ENCODE results near the gene DTX2. TPM values are rescaled to one million over a fixed set of nuclear protein-coding genes. Genes with fewer than 3 reads are reported as not detected.
"Not testable (repeated sequence)": the region's sequence is repeated elsewhere in the genome, so short reads cannot be mapped to it uniquely, and the experiment has no call there.

Gene DTX2
- total RNA-seq, 4 donors from 2014 or later = 50.4 to 121 (median 74.2) TPM

DNA sequence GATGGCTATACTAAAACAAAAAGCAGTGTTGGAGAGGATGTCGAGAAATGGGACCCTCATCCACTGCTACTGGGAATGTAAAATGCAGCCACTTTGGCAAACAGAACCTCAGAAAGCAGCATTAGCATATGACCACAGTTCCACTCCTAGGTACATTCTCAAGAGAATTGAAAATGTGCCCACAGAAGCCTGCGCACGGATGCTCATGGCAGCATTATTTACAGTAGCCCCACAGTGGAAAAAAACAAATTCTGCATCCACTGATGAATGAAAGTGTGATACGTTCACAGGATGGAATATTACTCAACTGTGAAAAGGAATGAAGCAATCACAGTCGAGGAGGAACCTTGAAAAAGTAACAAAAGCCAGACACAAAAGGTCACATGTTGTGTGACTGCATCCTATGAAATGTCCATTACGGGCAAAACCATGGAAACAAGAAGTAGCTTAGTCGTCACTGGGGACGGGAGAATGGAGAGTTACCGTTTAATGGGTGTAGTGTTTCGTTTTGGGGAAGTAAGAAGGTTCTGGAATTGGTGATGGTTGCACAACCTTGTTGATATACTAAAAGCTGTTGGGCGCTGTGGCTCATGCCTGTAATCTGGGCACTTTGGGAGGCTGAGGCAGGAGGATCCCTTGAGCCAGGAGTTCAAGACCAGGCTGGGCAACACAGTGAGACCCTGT is 46.4 kb downstream of the DTX2 start:
- H3K27ac ChIP-seq = no peak overlapping the region
- TF ChIP-seq EP300 (IDR thresholded peaks at IDR 0.05) (no peak), POLR2A (IDR thresholded peaks at IDR 0.05) (no peak), POLR2AphosphoS5 (IDR thresholded peaks at IDR 0.05) (no peak), CTCF (IDR thresholded peaks at IDR 0.05) (no peak)

GRCh38 chr7:76509931-76510877 is 48.7 kb downstream of the DTX2 start, which contains the start of gene UPK3B:
Gene UPK3B, plus strand, starts transcription at chr7:76510552. Its CDS starts 101 bp downstream, at chr7:76510653.
- Histone ChIP-seq H3K36me3 (peaks cover 16% of the 10 kb centered on the region), H3K4me3 (no peak within 1 kb of the TSS), H3K27me3 (no peaks in the 10 kb centered on the region), H3K9me3 (no peaks in the 10 kb centered on the region), H3K4me1 (peaks cover 15% of the 10 kb centered on the region), H3K27ac (no peak within 1 kb of the TSS)
- WGBS = 24% methylated on average over 6 of the region's 20 CpGs
- TF ChIP-seq POLR2AphosphoS5 (IDR thresholded peaks at IDR 0.05) = no peak
- TF ChIP-seq EP300 (IDR thresholded peaks at IDR 0.05) = no peak
- TF ChIP-seq CTCF (IDR thresholded peaks at IDR 0.05) = no peak
- TF ChIP-seq POLR2A (IDR thresholded peaks at IDR 0.05) = no peak
- DNase-seq (ENCODE audit: low spot score in 2 of 2) = peak in 1 of 2 donors; percentile 60

More for the DNA sequence above, 46.4 kb downstream of the DTX2 start:
- Histone ChIP-seq H3K4me1 (peaks cover 11% of the 10 kb centered on the region), H3K36me3 (peaks cover 28% of the 10 kb centered on the region), H3K27me3 (no peaks in the 10 kb centered on the region), H3K4me3 (no peak overlapping the region), H3K9me3 (no peaks in the 10 kb centered on the region)
- WGBS = 90% methylated on average over 11 of the region's 11 CpGs
- no peak for DNase-seq (ENCODE audit: low spot score in 2 of 2)

GRCh38 chr7:76511200-76511910 is 49.8 kb downstream of the DTX2 start:
- DNase-seq (ENCODE audit: low spot score in 2 of 2); H3K27me3 ChIP-seq; H3K27ac ChIP-seq; H3K9me3 ChIP-seq; H3K4me3 ChIP-seq; H3K36me3 ChIP-seq: not testable (repeated sequence)
- 50% methylated on average over 2 of the region's 24 CpGs for WGBS
- H3K4me1 ChIP-seq = peaks cover 20% of the 10 kb centered on the region

DNA sequence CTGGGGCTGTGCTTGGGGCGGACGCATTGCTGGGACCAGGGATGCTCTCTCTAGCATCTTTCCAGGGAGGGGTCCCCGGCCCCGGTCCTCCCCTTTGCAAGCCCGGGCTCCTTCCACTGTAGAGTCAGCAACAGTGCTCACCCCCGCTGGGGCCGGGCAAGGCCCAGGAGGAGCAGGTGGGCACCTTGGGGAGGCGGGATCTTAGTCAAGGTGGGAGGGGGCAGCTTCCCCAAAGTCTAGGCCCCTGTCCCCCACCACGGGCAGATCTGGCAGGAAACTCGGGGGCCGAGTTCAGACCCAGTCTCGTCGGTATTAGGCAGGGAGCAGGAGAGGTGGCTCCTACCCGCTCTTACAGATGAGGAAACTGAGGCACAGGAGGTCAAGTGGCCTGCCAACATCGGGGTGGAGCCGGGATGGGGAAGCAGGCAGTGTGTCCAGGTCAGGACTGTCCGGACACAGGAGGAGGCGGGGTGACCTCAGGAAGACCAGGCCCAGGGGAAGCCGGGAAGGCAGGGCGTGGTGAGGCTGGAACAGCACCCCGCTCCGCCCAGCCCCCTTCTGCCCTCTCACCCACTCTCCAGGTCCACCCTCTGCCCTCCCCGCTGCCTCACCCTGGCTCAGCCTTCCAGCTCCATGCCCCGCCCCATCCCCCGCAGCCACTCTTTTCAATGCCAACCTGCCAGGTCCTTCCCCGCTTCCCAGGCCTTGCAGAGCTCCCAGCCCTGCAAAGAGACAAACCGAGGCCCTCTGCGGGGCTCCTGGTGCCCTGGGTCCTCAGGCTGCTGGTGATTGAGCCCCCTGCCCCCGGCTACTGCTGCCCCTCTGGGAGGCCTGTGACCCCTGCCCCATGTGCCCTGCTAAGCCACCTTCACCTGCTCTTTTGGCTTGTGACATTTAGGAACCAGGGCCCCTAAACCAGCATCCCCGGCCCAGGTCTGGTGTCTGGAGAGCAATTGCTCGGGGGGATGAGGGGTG is 50.7 kb downstream of the DTX2 start:
- H3K4me3 ChIP-seq; DNase-seq (ENCODE audit: low spot score in 2 of 2); H3K27me3 ChIP-seq; H3K9me3 ChIP-seq; H3K36me3 ChIP-seq; H3K27ac ChIP-seq: not testable (repeated sequence)
- no CpG with 5 or more reads among the region's 31 CpGs for WGBS
- peaks cover 21% of the 10 kb centered on the region for H3K4me1 ChIP-seq

DNA sequence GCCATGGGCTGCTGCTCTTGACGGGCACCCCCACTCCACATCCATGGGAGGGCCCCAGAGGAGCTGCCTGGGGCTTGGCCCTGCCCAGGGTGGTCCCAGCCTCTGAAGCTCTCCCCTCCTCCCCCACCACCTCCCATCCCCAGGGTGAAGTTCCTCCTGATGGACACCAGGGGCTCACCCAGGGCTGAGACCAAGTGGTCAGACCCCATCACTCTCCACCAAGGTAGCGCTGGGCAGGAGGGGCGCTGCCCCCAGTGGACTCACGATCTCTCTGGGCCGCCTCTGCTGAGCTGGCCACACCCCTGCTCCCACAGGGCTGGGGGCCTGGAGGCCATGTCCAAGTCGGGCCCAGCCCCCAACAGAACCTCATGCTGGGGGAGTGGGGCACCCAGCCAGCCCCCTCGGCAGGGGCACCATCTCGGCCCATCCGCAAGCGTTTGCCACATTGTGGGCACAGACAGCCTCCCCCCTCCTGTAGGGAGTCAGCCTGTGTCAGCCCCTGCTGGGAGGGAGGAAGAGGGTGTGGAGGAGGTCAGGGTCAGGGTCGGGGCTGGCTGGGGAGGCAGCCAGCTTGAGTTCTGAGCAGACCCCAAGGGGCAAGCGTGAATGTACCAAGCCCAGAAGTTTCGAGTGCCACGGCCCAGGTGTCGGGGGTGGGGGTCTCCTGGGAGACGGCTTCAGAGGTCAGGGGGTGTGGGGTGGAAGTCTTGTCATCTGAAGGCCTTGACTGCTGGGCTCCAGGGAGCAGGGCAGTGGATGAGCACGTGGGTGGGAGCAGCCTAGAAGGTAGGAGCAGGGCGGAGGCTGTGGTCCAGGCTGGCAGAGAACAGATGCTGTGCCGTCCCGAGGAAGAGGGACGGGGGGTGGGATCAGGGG is 51.7 kb downstream of the DTX2 start:
- Histone ChIP-seq H3K36me3 (no peaks in the 10 kb centered on the region), H3K9me3 (no peaks in the 10 kb centered on the region), H3K27ac (no peak overlapping the region), H3K4me1 (peaks cover 21% of the 10 kb centered on the region), H3K4me3 (no peak overlapping the region), H3K27me3 (no peaks in the 10 kb centered on the region)
- TF ChIP-seq EP300 (IDR thresholded peaks at IDR 0.05) (no peak), CTCF (IDR thresholded peaks at IDR 0.05) (peak in 1 of 2 donors; percentile 16)
- WGBS = 55% methylated on average over 15 of the region's 21 CpGs
- DNase-seq (ENCODE audit: low spot score in 2 of 2) = peak in 1 of 2 donors; percentile 67
